Glutamatergic neuron (in vitro differentiated cells): ENCODE data around the gene SULT1A2. TPM values are rescaled to one million over a fixed set of nuclear protein-coding genes. Genes with fewer than 3 reads are reported as not detected.

Source experiments
- DNase-seq: peaks from one replicate; pipeline ENCODE4 v3.0.0; 2022
- H3K27ac Mint-ChIP-seq: one replicate; pipeline ENCODE4 v1.8.0; 2020; ENCODE audit warnings: mild to moderate bottlenecking, mixed read lengths, inconsistent platforms; ENCODE audit not compliant: unreplicated experiment
- H3K27me3 Mint-ChIP-seq: one replicate; pipeline ENCODE4 v1.8.0; 2020; ENCODE audit warnings: mild to moderate bottlenecking, moderate library complexity, mixed read lengths, inconsistent platforms; ENCODE audit not compliant: unreplicated experiment
- H3K36me3 Mint-ChIP-seq: one replicate; pipeline ENCODE4 v1.8.0; 2020; ENCODE audit warnings: mild to moderate bottlenecking, mixed read lengths, inconsistent platforms; ENCODE audit not compliant: unreplicated experiment
- H3K4me1 Mint-ChIP-seq: one replicate; pipeline ENCODE4 v1.8.0; 2020; ENCODE audit warnings: mild to moderate bottlenecking, low read depth, mixed read lengths, inconsistent platforms; ENCODE audit not compliant: unreplicated experiment
- H3K4me3 Mint-ChIP-seq: one replicate; pipeline ENCODE4 v1.8.0; 2020; ENCODE audit warnings: mild to moderate bottlenecking, mixed read lengths, inconsistent platforms; ENCODE audit not compliant: unreplicated experiment
- H3K9me3 Mint-ChIP-seq: one replicate; pipeline ENCODE4 v1.8.0; 2020; ENCODE audit warnings: mild to moderate bottlenecking, moderate library complexity, mixed read lengths, inconsistent platforms; ENCODE audit not compliant: unreplicated experiment
- CTCF ChIP-seq: fragments of 200-600 bp; sonication (generic); IDR thresholded peaks from one replicate; pipeline ENCODE4 v1.5.0; 2021; ENCODE audit not compliant: partially characterized antibody, unreplicated experiment
- total RNA-seq: library from RNA; stranded (reverse); fragmentation: NEBNext Ultra II Directional; extraction: Animal tissue kit (Norgen Biotek cat#: 25700); gene quantifications from one replicate; pipeline ENCODE4 v1.2.1, GENCODE V29; 2021; ENCODE audit not compliant: unreplicated experiment

SULT1A2 gene
- total RNA-seq, 1 donor from 2014 or later: not detected

- Mint-ChIP-seq H3K9me3 (peaks cover 1% of the 10 kb centered on the region), H3K36me3 (peaks cover 11% of the 10 kb centered on the region), H3K4me3 (no peak overlapping the region), H3K27ac (no peak overlapping the region), H3K4me1 (no peaks in the 10 kb centered on the region), H3K27me3 (peaks cover 3% of the 10 kb centered on the region)
- DNase-seq: no peak
- TF ChIP-seq CTCF: no peak
Observed at GRCh38 chr16:28562199-28562598, 34.7 kb downstream of the SULT1A2 start.

- peaks cover 1% of the 10 kb centered on the region for H3K9me3 Mint-ChIP-seq
- H3K4me1 Mint-ChIP-seq: no peaks in the 10 kb centered on the region
- no peak for TF ChIP-seq CTCF
Observed at GRCh38 chr16:28561557-28562187, 35.2 kb downstream of the SULT1A2 start.

GRCh38 chr16:28558456-28558855, 38.4 kb downstream of the SULT1A2 start:
- Mint-ChIP-seq H3K9me3 (no peaks in the 10 kb centered on the region), H3K27me3 (peaks cover 3% of the 10 kb centered on the region), H3K4me1 (no peaks in the 10 kb centered on the region), H3K27ac (no peak overlapping the region), H3K4me3 (no peak overlapping the region), H3K36me3 (peaks cover 5% of the 10 kb centered on the region)
- DNase-seq: no peak
- TF ChIP-seq CTCF: no peak

More at GRCh38 chr16:28561557-28562187, 35.2 kb downstream of the SULT1A2 start:
- H3K36me3 Mint-ChIP-seq: peaks cover 9% of the 10 kb centered on the region
- H3K4me3 Mint-ChIP-seq: no peak overlapping the region
- H3K27ac Mint-ChIP-seq: no peak overlapping the region
- H3K27me3 Mint-ChIP-seq: peaks cover 3% of the 10 kb centered on the region
- no peak for DNase-seq

- no peak overlapping the region for H3K4me3 Mint-ChIP-seq
- H3K27me3 Mint-ChIP-seq: no peaks in the 10 kb centered on the region
- DNase-seq: no peak
- no peak for TF ChIP-seq CTCF
- no peaks in the 10 kb centered on the region for H3K9me3 Mint-ChIP-seq
- H3K36me3 Mint-ChIP-seq: peaks cover 5% of the 10 kb centered on the region
- no peak overlapping the region for H3K27ac Mint-ChIP-seq
- H3K4me1 Mint-ChIP-seq: no peaks in the 10 kb centered on the region
Observed at GRCh38 chr16:28556914-28557320, 39.9 kb downstream of the SULT1A2 start.

GRCh38 chr16:28555561-28555960, 41.3 kb downstream of the SULT1A2 start:
- peaks cover 1% of the 10 kb centered on the region for H3K27me3 Mint-ChIP-seq
- TF ChIP-seq CTCF: no peak
- H3K9me3 Mint-ChIP-seq: peaks cover 1% of the 10 kb centered on the region
- no peak overlapping the region for H3K4me3 Mint-ChIP-seq
- no peak overlapping the region for H3K27ac Mint-ChIP-seq
- no peak for DNase-seq
- no peaks in the 10 kb centered on the region for H3K4me1 Mint-ChIP-seq
- peaks cover 5% of the 10 kb centered on the region for H3K36me3 Mint-ChIP-seq
